Measurements from ENCODE around the gene FAM120A.

Gene FAM120A

GRCh38 chr9:93493949-93494348 is 42.5 kb downstream of the FAM120A start:
- H3K27ac ChIP-seq: no peak overlapping the region
- DNase-seq (ENCODE audit: low spot score): no peak
- TF ChIP-seq, protein P1, sequence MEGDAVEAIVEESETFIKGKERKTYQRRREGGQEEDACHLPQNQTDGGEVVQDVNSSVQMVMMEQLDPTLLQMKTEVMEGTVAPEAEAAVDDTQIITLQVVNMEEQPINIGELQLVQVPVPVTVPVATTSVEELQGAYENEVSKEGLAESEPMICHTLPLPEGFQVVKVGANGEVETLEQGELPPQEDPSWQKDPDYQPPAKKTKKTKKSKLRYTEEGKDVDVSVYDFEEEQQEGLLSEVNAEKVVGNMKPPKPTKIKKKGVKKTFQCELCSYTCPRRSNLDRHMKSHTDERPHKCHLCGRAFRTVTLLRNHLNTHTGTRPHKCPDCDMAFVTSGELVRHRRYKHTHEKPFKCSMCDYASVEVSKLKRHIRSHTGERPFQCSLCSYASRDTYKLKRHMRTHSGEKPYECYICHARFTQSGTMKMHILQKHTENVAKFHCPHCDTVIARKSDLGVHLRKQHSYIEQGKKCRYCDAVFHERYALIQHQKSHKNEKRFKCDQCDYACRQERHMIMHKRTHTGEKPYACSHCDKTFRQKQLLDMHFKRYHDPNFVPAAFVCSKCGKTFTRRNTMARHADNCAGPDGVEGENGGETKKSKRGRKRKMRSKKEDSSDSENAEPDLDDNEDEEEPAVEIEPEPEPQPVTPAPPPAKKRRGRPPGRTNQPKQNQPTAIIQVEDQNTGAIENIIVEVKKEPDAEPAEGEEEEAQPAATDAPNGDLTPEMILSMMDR (conservative IDR thresholded peaks at IDR 0.05; ENCODE audit: low read depth): no peak
- ChIA-PET POLR2A (ENCODE audit: low non-redundant PET) (no interaction called here), CTCF (interaction anchor here (0.6 to 1.5 kb wide), 2 partner anchors 16 to 45 kb away, joined by 3 read pairs; no protein-coding TSS in a partner anchor)

DNA sequence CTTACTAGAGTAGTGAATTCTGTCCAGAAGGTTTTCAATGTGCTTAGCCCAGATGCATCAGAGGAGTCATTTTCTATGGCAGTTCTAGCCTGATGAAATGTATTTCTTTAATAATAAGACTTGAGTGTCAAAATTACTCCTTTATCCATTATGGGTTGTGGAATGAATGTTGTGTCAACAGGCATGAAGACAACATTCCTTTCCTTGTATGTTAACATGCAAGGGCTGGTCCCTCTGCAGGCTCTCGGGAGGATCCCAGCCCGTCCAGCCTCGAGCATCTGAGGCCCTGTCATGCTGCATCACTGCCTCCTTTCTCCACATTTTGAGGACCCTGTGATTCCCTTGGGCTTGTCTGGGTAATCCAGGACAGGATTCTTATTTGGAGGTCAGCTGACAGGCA is 44.8 kb downstream of the FAM120A start:
- DNase-seq (ENCODE audit: low spot score): no peak
- ChIA-PET POLR2A (ENCODE audit: low non-redundant PET) (no interaction called here), CTCF (no interaction called here)

GRCh38 chr9:93500571-93501298 is 49.2 kb downstream of the FAM120A start:
- TF ChIP-seq, protein P1 (conservative IDR thresholded peaks at IDR 0.05; ENCODE audit: low read depth): no peak
- peak overlapping the region; percentile 37; the same call in 1 of the 2 replicates for H3K27ac ChIP-seq
- POLR2A ChIA-PET (ENCODE audit: low non-redundant PET): no interaction called here
- CTCF ChIA-PET: interaction anchor here (0.6 to 0.7 kb wide), 2 partner anchors 19 to 233 kb away, joined by 3 read pairs; no protein-coding TSS in a partner anchor
- no peak for DNase-seq (ENCODE audit: low spot score)

More for the DNA sequence above, 44.8 kb downstream of the FAM120A start:
- H3K27ac ChIP-seq: no peak overlapping the region
- TF ChIP-seq, protein P1 (conservative IDR thresholded peaks at IDR 0.05; ENCODE audit: low read depth): no peak

- no peak overlapping the region for H3K27ac ChIP-seq
- peak; percentile 44 for DNase-seq (ENCODE audit: low spot score)
- CTCF ChIA-PET: no interaction called here
- TF ChIP-seq, protein P1 (conservative IDR thresholded peaks at IDR 0.05; ENCODE audit: low read depth): no peak
- POLR2A ChIA-PET (ENCODE audit: low non-redundant PET): no interaction called here
Observed at GRCh38 chr9:93501406-93501805, 49.9 kb downstream of the FAM120A start.

- ChIA-PET POLR2A (ENCODE audit: low non-redundant PET) (no interaction called here), CTCF (interaction anchor here (0.7 kb wide), 1 partner anchor 88 kb away, joined by 3 read pairs; no protein-coding TSS in a partner anchor)
- DNase-seq (ENCODE audit: low spot score): no peak
- TF ChIP-seq, protein P1 (conservative IDR thresholded peaks at IDR 0.05; ENCODE audit: low read depth): no peak
- no peak overlapping the region for H3K27ac ChIP-seq
Observed at GRCh38 chr9:93503381-93503780, 51.9 kb downstream of the FAM120A start.

GRCh38 chr9:93505541-93506132 is 54.2 kb downstream of the FAM120A start:
- ChIA-PET CTCF (interaction anchor here (0.6 kb wide), 2 partner anchors 30 to 1321 kb away, joined by 3 to 4 read pairs; no protein-coding TSS in a partner anchor), POLR2A (ENCODE audit: low non-redundant PET) (no interaction called here)
- no peak for DNase-seq (ENCODE audit: low spot score)
- peak overlapping the region; percentile 80 for H3K27ac ChIP-seq
- TF ChIP-seq, protein P1 (conservative IDR thresholded peaks at IDR 0.05; ENCODE audit: low read depth): no peak
